GM18499 (cell line): ENCODE data around the gene SAAL1.
"Not testable (repeated sequence)": the region's sequence is repeated elsewhere in the genome, so short reads cannot be mapped to it uniquely, and the experiment has no call there.

Source experiments
- ATAC-seq: cut with Tn5 transposase; IDR thresholded peaks from one replicate; pipeline ENCODE4 v1.9.1; 2021; ENCODE audit warnings: moderate number of reproducible peaks; ENCODE audit not compliant: insufficient read depth, unreplicated experiment

The SAAL1 gene, protein sequence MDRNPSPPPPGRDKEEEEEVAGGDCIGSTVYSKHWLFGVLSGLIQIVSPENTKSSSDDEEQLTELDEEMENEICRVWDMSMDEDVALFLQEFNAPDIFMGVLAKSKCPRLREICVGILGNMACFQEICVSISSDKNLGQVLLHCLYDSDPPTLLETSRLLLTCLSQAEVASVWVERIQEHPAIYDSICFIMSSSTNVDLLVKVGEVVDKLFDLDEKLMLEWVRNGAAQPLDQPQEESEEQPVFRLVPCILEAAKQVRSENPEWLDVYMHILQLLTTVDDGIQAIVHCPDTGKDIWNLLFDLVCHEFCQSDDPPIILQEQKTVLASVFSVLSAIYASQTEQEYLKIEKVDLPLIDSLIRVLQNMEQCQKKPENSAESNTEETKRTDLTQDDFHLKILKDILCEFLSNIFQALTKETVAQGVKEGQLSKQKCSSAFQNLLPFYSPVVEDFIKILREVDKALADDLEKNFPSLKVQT

DNA sequence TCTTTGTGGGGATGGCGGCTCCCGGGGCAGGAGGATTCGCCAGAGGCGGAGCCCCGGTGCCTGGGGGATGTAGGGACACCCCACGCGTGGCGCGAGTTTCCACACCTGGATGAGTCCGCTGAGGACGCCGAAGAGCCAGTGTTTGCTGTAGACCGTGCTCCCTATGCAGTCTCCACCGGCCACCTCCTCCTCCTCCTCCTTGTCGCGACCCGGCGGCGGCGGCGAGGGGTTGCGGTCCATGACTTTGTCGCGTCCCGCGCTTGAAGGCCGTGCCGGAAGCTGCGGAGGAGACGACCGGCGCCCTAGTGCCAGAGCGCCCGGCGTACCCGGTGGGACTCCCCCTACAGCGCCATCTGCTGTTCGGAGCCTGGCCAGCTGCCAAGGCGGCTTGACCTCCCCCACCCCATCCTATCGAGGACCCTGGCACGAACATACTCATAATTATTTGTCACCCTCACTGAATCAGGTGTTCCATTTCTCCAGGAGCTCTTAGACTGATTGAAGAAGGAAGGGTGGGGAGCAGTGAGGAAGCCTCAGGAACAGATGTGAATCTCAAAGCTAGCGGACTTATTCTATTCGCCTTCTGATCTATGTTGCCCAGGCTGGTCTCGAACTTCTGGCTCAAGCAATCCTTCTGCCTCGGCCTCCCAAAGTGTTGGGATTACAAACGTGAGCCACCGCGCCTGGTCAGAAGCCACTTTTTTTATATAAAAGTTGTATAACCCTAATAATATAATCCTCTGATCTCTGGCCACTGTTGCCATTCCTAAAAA is at the start of gene SAAL1:
TSS of gene SAAL1 (minus strand) at position 281 of the 773 bp plus-strand sequence. CDS start at position 240, 41 bp downstream.
- peak; percentile 71 for ATAC-seq

DNA sequence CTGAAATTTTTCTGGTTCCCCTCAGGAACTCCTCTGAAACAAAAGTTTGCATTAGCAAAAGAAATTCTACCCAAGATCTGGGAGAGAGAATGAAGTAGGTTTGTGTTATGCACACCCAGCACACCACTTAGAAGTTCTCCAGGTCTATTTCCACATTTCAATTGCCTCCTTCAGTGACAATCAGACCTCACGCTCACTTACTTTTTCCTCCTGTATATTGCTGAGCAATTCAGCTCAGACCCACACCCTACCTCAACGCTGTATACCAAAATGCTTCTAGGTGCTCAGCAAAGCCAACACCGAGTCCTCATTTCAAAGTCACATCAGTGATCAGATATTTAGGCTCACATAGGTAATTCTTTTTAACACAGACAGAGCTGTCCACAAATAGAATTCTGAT is 45.7 kb upstream of the SAAL1 start:
- no peak for ATAC-seq

DNA sequence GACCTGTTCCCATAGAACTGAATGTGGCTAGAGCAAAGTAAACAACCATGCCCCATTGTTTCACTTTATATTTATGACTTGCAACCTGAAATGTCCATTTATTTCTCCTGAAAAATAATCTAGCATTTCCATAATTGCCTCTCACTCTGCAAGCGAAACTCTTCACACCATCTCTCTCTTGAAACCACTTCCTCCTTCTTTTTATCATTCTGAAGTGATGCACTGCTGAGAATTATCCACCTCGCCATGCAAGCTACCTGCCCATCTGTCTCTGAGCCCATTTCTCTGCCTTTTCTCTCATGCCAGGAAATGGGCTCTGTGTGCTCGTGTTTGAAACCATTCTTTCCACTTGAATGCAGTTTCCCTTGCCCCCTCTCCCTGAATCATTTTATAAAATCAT is 40.0 kb upstream of the SAAL1 start:
- no peak for ATAC-seq

DNA sequence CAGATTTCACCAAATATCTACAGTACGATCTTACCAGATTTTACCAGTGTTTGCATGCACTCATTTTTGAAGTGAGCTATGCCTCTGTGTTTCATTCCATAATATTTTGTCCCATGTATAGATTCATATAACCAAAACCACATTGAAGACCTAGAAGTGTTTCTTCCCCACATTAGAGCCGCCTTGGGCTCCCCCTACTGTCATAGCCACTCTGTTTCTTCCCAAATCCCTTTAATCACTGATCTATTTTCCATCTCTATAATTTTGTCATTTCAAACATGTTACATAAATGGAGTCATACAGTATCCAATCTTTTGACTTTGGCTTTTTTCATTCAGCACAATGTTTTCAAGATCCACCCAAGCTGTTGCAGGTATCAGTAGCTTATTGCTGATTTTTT is 39.1 kb upstream of the SAAL1 start:
- ATAC-seq, result no peak

DNA sequence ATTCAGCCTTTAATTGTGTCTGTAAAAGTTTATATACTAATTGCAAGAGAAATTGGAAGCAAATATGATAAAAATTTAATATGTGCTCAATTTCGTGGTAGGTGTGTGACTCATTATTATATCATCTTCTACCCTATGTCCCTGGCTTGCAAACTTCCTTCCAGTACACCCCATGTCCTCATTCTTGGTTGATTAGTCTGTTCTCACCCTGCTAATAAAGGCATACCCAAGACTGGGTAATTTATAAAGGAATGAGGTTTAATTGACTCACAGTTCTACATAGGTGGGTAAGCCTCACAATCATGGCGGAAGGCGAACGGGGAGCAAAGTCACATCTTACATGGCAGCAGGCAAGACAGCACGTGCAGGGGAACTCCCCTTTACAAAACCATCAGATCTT is 38.4 kb upstream of the SAAL1 start:
- no peak for ATAC-seq

DNA sequence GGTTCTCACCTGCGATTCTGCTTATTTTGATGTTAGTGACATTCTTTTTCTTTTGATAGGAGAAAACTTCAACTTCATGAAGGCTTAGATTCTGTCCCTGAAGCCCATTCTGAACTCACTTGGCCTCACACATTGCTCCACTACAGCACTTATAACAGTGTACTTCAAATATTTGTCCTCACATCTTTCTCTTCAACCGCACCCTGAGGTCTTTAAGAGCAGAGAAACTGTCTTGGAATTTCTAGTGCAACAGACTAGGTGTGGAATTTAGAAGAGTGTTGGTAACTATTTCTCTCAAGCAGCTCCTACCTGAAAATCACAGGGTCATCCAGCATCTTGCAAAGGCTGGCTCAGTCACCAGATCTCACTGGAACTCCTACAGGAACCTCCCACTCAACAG is 34.3 kb upstream of the SAAL1 start:
- no peak for ATAC-seq

DNA sequence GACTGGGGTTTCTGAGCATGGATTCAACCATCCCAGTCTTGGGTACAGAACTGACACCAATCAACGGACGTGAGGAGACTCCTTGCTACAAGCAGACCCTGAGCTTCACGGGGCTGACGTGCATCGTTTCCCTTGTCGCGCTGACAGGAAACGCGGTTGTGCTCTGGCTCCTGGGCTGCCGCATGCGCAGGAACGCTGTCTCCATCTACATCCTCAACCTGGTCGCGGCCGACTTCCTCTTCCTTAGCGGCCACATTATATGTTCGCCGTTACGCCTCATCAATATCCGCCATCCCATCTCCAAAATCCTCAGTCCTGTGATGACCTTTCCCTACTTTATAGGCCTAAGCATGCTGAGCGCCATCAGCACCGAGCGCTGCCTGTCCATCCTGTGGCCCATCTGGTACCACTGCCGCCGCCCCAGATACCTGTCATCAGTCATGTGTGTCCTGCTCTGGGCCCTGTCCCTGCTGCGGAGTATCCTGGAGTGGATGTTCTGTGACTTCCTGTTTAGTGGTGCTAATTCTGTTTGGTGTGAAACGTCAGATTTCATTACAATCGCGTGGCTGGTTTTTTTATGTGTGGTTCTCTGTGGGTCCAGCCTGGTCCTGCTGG is 31.4 kb upstream of the SAAL1 start:
- ATAC-seq, result no peak

DNA sequence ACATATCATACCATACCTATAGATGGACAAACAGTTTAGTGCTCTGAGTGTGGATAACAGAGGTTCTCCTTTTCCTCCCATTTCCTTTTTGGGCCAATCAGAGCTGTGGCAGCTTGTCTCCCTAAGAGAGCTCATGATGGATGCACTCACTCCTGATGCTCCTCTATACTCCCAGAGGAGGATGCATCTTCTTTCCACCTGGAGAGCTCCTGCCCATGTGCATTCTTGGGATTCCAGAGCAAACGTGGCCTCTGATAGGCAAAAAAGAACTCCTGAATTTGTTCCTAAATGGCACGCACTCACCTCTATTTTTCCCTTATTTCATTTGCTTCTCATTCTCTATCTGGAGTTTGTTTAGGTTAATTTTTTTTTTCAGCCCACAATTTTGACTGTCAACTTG is 29.4 kb upstream of the SAAL1 start:
- no peak for ATAC-seq

DNA sequence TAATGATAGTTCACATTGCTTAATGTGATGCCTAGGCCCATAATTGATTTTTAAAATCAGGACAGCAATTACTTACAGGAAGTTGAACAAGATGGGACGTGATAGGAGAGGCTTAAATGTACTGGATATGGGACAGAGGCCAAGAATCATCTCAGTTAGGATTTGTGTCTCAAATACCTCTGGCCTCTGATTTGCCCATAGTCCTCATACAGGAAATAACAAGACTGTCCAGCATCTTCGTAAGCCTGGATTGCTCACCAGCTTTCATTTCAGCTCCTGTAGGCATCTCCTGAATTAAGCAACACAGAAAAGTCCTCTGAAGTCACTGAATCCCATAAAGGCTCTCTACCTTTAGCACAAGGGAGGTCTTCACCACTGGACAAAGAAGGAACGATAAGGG is 26.5 kb upstream of the SAAL1 start, which contains the start of gene MRGPRX3:
TSS of gene MRGPRX3 (plus strand) at position 231 of the 400 bp plus-strand sequence. CDS start 4,632 bp downstream, outside the sequence.
- no peak for ATAC-seq

DNA sequence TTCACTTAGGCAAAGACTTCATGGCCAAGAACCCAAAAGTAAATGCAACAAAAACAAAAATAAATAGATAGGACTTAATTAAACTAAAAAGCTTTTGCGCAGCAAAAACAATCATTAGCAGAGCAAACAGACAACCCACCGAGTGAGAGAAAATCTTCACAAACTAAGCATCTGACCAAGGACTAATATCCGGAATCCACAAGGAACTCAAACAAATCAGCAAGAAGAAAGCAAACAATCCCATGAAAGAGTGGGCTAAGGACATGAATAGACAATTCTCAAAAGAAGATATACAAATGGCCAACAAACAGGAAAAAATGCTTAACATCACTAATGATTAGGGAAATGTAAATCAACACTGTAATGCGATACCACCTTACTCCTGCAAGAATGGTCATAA is 25.2 kb upstream of the SAAL1 start:
- ATAC-seq, result not testable (repeated sequence)

DNA sequence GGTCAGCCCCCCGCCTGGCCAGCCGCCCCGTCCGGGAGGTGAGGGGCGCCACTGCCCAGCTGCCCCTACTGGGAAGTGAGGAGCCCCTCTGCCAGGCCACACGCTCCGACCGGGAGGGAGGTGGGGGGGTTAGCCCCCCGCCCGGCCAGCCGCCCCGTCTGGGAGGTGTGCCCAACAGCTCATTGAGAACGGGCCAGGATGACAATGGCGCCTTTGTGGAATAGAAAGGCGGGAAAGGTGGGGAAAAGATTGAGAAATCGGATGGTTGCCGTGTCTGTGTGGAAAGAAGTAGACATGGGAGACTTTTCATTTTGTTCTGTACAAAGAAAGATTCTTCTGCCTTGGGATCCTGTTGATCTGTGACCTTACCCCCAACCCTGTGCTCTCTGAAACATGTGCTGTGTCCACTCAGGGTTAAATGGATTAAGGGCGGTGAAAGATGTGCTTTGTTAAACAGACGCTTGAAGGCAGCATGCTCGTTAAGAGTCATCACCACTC is 15.5 kb upstream of the SAAL1 start:
- not testable (repeated sequence) for ATAC-seq

DNA sequence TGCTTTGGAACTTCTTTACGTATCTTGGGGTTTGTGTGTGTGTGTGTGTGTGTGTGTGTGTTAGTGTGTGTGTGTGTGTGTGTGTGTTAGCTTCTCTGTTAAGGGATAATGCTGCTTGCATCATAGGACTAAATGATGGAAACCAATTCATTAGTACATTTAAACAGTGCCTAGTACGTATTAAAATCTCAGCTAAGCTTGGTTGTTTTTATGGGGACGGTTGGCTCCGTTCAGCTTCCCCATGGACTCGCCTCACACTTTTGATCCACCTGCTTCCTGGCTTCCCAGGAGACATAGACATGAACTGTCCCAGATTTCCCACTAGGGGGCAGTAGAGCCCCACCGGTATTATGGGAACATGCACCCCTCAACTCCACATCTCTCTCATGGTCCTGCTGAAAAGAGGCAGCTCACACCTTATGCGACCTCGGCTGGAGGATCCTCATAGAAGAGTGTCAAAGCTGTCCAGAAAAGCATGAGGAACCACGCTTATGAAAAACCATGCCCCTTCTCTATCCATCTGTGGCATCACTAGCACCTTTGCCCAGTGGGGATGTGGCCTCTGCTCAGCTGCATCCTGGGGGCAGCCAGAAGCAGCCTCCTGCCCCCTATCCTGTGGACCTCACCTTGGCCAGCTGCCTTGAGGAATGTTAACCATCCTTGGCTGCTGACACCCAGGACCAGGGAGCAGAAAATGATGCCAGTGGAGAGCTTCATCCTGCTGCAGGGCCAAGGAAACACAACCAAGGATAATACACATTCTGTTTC is 9.7 kb upstream of the SAAL1 start:
- peak; percentile 83 for ATAC-seq

DNA sequence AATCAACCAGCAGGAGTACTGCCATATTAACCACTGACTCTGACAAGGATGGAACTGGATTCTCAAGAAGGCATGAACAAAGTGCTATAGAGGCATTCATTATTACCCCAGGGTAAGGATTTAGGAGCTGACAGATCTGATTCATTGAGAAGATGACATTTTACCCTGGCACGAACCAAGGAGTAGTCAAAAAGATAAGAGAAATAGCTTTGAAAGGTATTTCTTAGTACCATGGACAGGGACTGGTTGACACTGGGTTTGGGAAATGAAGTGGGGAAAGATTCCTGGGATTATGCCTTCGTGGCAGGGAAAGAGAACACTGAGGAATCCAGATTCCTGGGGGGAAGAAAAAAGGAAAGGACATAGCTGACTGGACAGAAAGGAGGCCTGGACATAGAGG is 5.1 kb upstream of the SAAL1 start:
- no peak for ATAC-seq

DNA sequence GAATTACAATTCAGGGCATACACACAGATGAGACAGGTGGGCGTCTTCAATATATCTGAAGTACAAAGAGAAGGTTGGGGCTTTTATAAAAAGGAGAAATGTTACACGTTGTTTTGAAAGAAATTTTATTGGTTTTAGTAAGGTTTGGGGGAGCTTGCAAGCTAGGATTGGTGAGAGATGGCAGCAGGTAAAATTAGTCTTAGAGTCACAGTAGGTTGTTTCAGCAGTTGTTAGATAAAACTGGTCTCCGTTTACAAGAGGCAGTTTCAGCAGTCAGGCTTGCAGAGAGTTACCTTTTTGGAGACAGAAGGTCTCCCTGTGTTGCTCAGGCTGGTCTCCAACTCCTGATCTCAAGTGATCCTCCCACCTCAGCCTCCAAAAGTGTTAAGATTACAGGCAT is 2.4 kb upstream of the SAAL1 start:
- ATAC-seq, result no peak

DNA sequence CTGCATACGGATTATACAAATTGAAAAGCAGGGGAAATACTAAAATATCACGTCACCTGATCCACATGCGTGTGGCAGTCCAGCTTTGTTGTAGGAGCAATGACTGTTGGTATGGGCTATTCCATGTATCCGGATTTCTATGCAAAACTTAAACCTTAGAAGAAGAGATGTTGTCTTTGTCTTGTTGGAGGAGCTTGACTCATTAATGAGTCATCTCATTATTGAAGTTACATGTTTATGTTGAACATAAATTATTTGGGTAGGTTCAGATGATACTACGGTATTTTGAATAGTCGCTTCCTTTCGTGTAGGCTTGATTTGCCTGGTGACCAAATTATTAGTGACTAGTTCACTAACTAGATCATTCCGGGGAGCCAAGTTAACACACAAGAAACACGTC is 806 bp upstream of the SAAL1 start:
- no peak for ATAC-seq

DNA sequence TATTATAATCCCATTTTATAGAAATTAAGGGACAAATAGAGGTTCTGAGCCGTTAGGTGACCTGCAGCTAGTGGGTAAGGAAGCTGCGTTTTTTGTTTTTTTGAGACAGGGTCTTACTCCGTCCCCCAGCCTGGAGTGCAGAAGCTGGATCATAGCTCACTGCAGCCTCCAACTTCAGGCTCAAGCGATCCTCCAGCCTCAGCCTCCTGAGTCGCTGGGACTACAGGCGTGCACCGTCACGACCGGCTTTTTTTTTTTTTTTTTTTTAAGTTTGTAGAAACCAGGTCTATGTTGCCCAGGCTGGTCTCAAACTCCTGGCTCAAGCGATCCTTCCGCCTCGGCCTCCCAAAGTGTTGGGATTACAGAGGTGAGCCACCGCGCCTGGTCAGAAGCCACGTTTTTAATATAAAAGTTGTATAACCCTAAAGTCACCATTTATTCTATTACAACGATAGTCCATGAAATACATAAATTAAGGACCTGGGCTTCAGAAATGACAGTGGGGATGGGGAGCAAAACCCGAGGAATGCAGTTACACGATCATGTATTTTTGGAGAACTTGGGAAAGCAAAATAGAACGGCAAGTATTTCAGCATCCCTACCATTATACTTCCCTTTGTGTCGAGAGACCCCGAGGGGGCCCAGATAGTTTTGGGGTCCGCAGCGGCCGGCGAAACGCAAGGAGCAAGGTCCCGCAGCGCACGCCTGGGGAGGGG is 638 bp downstream of the SAAL1 start:
- ATAC-seq, result no peak

DNA sequence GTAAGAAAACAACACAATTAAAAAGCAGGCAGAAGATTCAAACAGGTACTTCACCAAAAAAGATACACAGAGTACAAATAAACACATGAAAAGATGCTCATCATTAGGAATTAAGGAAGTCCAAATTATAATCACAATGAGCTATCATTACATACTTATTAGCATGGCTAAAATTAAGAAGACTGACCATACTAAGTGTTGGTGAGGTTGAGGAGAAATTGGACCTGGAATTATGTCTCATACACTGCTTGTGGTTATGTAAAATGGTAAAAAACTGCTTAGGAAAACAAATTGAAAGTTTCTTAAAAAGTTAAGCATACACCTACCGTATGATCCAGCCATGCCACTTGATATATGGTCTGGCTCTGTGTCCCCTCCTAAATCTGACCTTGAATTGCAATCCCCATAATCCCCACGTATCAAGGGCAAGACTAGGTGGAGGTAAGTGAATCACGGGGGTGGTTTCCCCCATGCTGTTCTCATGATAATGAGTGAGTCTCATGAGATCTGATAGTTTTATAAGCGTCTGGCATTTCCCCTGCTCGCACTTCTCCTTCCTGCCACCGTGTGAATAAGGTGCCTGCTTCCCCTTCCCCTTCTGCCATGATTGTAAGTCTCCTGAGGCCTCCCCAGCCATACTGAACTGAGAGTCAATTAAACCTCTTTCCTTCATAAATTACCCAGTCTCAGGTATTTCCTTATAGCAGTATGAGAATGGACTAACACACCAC is 4.8 kb downstream of the SAAL1 start:
- ATAC-seq, result no peak

DNA sequence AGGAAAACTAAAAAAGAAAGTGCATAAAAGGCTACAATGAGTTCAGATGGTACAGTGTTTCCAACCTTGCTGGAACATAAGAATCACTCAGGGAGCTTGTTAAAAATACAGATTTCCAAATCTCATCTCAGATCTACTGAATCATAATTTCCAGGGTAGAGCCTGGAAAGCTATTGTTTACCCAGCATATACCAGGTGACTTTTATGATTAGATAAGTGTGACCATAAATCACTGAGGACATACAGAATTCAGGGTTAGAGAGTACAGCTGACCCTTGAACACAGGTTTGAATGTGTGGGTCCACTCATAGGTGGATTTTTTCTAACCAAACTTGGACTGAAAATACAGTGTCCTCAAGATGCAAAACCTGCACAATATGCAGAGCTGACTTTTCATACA is 11.9 kb downstream of the SAAL1 start:
- no peak for ATAC-seq

DNA sequence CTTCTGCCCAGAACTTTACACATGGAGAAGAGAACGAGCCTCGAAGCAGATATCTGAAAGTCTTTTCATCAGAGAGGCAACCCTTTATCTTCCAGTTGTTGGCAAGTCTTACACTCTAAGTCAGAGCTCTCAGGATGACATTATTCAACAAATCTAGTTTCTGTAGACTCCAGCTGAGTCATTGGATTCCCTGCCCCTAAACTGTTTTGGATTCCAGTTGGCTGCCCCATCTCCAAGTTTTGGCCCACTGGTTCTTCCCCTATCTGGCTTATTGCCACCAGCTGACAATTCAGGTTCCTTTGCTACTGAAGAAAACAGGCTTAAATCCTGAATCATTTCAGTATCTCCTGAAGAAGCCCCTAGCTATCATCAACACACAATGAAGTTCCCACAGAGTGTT is 14.2 kb downstream of the SAAL1 start:
- no peak for ATAC-seq
